ENCODE measurements around the gene ZNF296. TPM values are rescaled to one million over a fixed set of nuclear protein-coding genes. Genes with fewer than 3 reads are reported as not detected.

ZNF296 gene
- total RNA-seq, 2 donors from 2014 or later = 0.87 to 2.9 TPM

GRCh38 chr19:45071969-45072790 is 4.1 kb downstream of the ZNF296 start:
- Histone ChIP-seq H3K27ac (peak overlapping the region; percentile 4 to 45), H3K4me3 (no peak overlapping the region), H3K4me1 (replicated peaks) (no peaks in the 10 kb centered on the region), H3K9me3 (no peaks in the 10 kb centered on the region), H3K36me3 (peaks cover 6 to 25% of the 10 kb centered on the region in 2 donors), H3K27me3 (replicated peaks; ENCODE audit: insufficient read depth) (no peaks in the 10 kb centered on the region)
- 74% methylated on average over 27 of the region's 34 CpGs for WGBS
- TF ChIP-seq POLR2A (IDR thresholded peaks at IDR 0.05) = no peak
- TF ChIP-seq POLR2AphosphoS5 (IDR thresholded peaks at IDR 0.05) = no peak
- intact Hi-C loops (cut with DNase I) = no loop called here
- DNase-seq (ENCODE audit: low spot score) = no peak

- Histone ChIP-seq H3K27me3 (replicated peaks; ENCODE audit: insufficient read depth) (no peaks in the 10 kb centered on the region), H3K4me1 (replicated peaks) (no peaks in the 10 kb centered on the region), H3K9me3 (no peaks in the 10 kb centered on the region), H3K36me3 (peaks cover 6 to 25% of the 10 kb centered on the region in 2 donors), H3K27ac (peak overlapping the region; percentile 4 to 36), H3K4me3 (no peak overlapping the region)
- DNase-seq (ENCODE audit: low spot score) = no peak
- intact Hi-C loops (cut with DNase I) = no loop called here
- WGBS = 48% methylated on average over 23 of the region's 25 CpGs
- TF ChIP-seq POLR2AphosphoS5 (IDR thresholded peaks at IDR 0.05) = no peak
Observed at GRCh38 chr19:45071545-45071938, 4.7 kb downstream of the ZNF296 start.

DNA sequence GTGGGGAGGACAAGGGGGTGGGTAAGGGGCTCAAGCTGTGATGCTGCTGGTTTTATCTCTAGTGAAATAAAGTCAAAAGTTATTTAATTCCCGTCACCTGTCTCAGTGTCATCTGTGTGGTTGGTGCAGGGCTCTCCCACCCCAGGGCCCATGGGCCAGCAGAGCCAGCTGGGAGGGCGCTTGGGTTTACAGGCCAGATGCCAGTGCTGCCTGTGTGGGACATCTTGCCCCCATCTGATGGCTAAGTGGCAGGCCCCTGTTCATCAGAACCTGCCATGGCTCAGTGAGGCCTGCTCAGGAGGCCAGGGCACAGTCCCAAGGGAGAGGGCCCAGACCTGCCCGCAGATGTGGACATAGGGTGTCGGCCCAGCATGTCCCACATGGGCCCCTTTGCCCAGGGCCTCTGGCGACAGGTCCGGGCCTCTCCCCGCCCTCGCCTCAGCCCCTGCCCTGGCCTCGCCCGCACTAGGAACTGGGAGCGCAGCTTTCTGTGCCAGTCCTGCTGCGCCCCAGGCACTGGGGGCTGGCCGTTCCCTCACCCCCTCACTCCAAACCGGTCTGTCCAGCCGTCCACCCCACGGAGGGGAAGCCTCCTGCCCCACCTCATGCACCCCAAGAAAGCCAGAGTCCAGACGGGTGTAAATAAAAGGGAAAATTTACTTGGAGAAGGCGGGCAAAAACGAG is 5.3 kb downstream of the ZNF296 start:
- no peaks in the 10 kb centered on the region for H3K27me3 ChIP-seq (replicated peaks; ENCODE audit: insufficient read depth)
- no peaks in the 10 kb centered on the region for H3K4me1 ChIP-seq (replicated peaks)
- peaks cover 6 to 25% of the 10 kb centered on the region in 2 donors for H3K36me3 ChIP-seq
- peak overlapping the region; percentile 4 to 36 for H3K27ac ChIP-seq
- H3K4me3 ChIP-seq = no peak overlapping the region
- peak; percentile 21 for TF ChIP-seq POLR2AphosphoS5 (IDR thresholded peaks at IDR 0.05)
- no peak for TF ChIP-seq POLR2A (IDR thresholded peaks at IDR 0.05)
- intact Hi-C loops (cut with DNase I) = no loop called here
- DNase-seq (ENCODE audit: low spot score) = peak; percentile 69
- WGBS = 49% methylated on average over 11 of the region's 19 CpGs
- no peaks in the 10 kb centered on the region for H3K9me3 ChIP-seq

DNA sequence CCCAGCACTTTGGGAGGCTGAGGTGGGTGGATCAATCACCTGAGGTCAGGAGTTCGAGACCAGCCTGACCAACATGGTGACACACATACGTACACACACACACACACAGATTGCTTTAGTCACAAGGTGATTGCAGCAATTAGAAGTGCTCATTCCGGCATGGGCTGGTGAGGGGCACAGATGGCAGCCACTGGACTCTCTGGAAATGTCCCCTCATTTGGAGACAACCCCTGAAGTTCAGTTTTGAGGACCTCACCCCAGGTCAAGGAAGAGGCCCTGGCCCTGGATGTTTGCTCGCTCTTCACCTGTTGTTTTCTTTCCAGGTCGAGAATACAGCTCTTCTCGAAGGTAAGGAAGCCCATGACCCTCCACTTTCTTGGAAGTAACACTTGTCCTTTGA is 6.1 kb downstream of the ZNF296 start:
- DNase-seq (ENCODE audit: low spot score) = no peak
- H3K27ac ChIP-seq = peak overlapping the region; percentile 4 to 36
- intact Hi-C loops (cut with DNase I) = no loop called here
- H3K9me3 ChIP-seq = no peaks in the 10 kb centered on the region
- TF ChIP-seq CTCF (IDR thresholded peaks at IDR 0.05) (no peak), POLR2AphosphoS5 (IDR thresholded peaks at IDR 0.05) (no peak), POLR2A (IDR thresholded peaks at IDR 0.05) (no peak)
- no peaks in the 10 kb centered on the region for H3K4me1 ChIP-seq (replicated peaks)
- no peak overlapping the region for H3K4me3 ChIP-seq
- 82% methylated on average over 6 of the region's 6 CpGs for WGBS
- peaks cover 6 to 25% of the 10 kb centered on the region in 2 donors for H3K36me3 ChIP-seq
- no peaks in the 10 kb centered on the region for H3K27me3 ChIP-seq (replicated peaks; ENCODE audit: insufficient read depth)

DNA sequence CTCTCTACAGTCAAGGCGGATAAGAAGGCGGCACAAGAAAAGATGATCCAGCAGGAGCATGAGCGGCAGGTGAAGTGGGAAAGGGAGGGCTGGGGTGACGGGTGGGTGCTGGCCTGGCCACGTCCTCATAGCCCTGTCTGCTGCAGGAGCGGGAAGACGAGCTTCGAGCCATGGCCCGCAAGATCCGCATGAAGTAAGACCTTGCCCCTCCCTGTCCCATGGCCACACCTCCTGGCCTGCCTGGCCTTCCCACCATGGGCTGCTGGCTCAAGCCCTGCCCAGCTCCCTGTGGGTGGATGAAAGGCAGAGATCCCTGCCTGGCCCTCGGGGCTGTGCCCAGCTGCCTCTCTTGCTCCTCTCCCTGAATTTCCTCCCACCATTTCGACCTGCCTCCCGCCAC is 7.2 kb downstream of the ZNF296 start:
- no peaks in the 10 kb centered on the region for H3K27me3 ChIP-seq (replicated peaks; ENCODE audit: insufficient read depth)
- WGBS = 54% methylated on average over 13 of the region's 13 CpGs
- no peak overlapping the region for H3K4me3 ChIP-seq
- peak; percentile 51 for DNase-seq (ENCODE audit: low spot score)
- peaks cover 6 to 36% of the 10 kb centered on the region in 2 donors for H3K36me3 ChIP-seq
- H3K4me1 ChIP-seq (replicated peaks) = no peaks in the 10 kb centered on the region
- TF ChIP-seq CTCF (IDR thresholded peaks at IDR 0.05) (no peak), POLR2A (IDR thresholded peaks at IDR 0.05) (peak; percentile 49), POLR2AphosphoS5 (IDR thresholded peaks at IDR 0.05) (peak; percentile 5)
- intact Hi-C loops (cut with DNase I) = no loop called here
- no peaks in the 10 kb centered on the region for H3K9me3 ChIP-seq
- H3K27ac ChIP-seq = peak overlapping the region in 1 of 2 donors; percentile 51

GRCh38 chr19:45068041-45068440 is 8.2 kb downstream of the ZNF296 start:
- Histone ChIP-seq H3K27me3 (replicated peaks; ENCODE audit: insufficient read depth) (no peaks in the 10 kb centered on the region), H3K27ac (no peak overlapping the region), H3K4me3 (no peak overlapping the region), H3K36me3 (peaks cover 6 to 42% of the 10 kb centered on the region in 2 donors), H3K9me3 (no peaks in the 10 kb centered on the region), H3K4me1 (replicated peaks) (no peaks in the 10 kb centered on the region)
- 66% methylated on average over 9 of the region's 10 CpGs for WGBS
- DNase-seq (ENCODE audit: low spot score) = no peak
- no peak for TF ChIP-seq CTCF (IDR thresholded peaks at IDR 0.05)
- no peak for TF ChIP-seq POLR2A (IDR thresholded peaks at IDR 0.05)
- TF ChIP-seq POLR2AphosphoS5 (IDR thresholded peaks at IDR 0.05) = no peak
- intact Hi-C loops (cut with DNase I) = no loop called here

Measured in prostate gland (tissue), 2 donors.